K562 (cell line): ENCODE data around the gene CD300E. TPM values are rescaled to one million over a fixed set of nuclear protein-coding genes. Genes with fewer than 3 reads are reported as not detected.

Experiments used
- ATAC-seq: fragments of 200-7000 bp; cut with Tn5 transposase; 3 replicates; pipeline ENCODE4 v1.9.1; 2020; ENCODE audit warnings: moderate library complexity
- BruUV-seq: library from RNA; stranded (reverse); fragments of 400-500 nt; replicated peaks from 2 replicates; lab custom pipeline; 2021; lab: Mats Ljungman, UMichigan
- CTCF ChIA-PET: fragments of 300-600 bp; formaldehyde crosslinking; extraction: SDS; loops from one replicate; lab custom pipeline; 2021; ENCODE audit warnings: low intra/inter-chr PET ratio; lab: Yijun Ruan, JAX
- POLR2A ChIA-PET: fragments of 300-600, 350-650 bp; sonication (Branson Sonifier 250); formaldehyde crosslinking; extraction: SDS; loops from one replicate; lab custom pipeline; 2021; ENCODE audit warnings: antibody characterized with exemption, inconsistent platforms; lab: Yijun Ruan, JAX
- DNase-seq, 4 experiments: peaks; one replicate each; pipeline versions ENCODE4 v3.0.0 to v3.0.0-alpha.2; 2011 to 2018; ENCODE audit warnings: low spot score in 3 of 4, mixed read lengths in 3 of 4; ENCODE audit errors: extremely low read depth in 1 of 4
- FAIRE-seq: peaks from 2 replicates; lab custom pipeline; 2011; peaks lifted over from hg19 to GRCh38; lab: Jason Lieb, UNC
- H2AFZ ChIP-seq: 2 replicates; pipeline ENCODE4 v1.6.0; 2011; ENCODE audit warnings: low read depth, low read length, control low read depth, inconsistent platforms
- H3K27ac ChIP-seq: fragments of 200-600 bp; 3 replicates; pipeline ENCODE4 v1.8.0; 2011; ENCODE audit warnings: low read depth, mild to moderate bottlenecking, control low read depth, inconsistent platforms, low read length, moderate library complexity, mixed read lengths; ENCODE audit errors: extremely low read depth
- H3K27me3 ChIP-seq, 2 experiments: fragments of 300-600 bp in 1 of 2; 2 replicates in 1 of 2; 3 replicates in 1 of 2; pipeline versions ENCODE4 v1.6.0 to v1.8.0; 2011; ENCODE audit warnings: inconsistent platforms in 2 of 2, low read length in 2 of 2, mild to moderate bottlenecking in 1 of 2, mixed read lengths in 1 of 2, moderate library complexity in 1 of 2; ENCODE audit not compliant: control insufficient read depth in 2 of 2, insufficient read depth in 2 of 2
- H3K36me3 ChIP-seq: fragments of 300-600 bp; 3 replicates; pipeline ENCODE4 v1.8.0; 2011; ENCODE audit warnings: mild to moderate bottlenecking, low read length, inconsistent platforms; ENCODE audit not compliant: control insufficient read depth, insufficient read depth
- H3K4me1 ChIP-seq, 2 experiments: fragments of 200-600 bp in 1 of 2; replicated peaks in 1 of 2; 2 replicates in 1 of 2; 3 replicates in 1 of 2; pipeline versions ENCODE4 v1.5.1 to v1.8.0; 2011; ENCODE audit warnings: inconsistent platforms in 2 of 2, low read length in 2 of 2, mild to moderate bottlenecking in 1 of 2, mixed read lengths in 1 of 2, moderate library complexity in 1 of 2; ENCODE audit not compliant: control insufficient read depth in 2 of 2, insufficient read depth in 2 of 2
- H3K4me2 ChIP-seq: 2 replicates; pipeline ENCODE4 v1.6.1; 2011; ENCODE audit warnings: low read length, control low read depth, inconsistent platforms, mixed read lengths; ENCODE audit not compliant: insufficient read depth
- H3K4me3 ChIP-seq: fragments of 200-600 bp; sonication (generic), shearing (Covaris generic); 2 replicates; pipeline ENCODE4 v1.5.1; 2016; ENCODE audit warnings: control low read depth, inconsistent platforms
- H3K79me2 ChIP-seq: fragments of 200-600 bp; 3 replicates; pipeline ENCODE4 v1.8.0; 2011; ENCODE audit warnings: low read length, inconsistent platforms; ENCODE audit not compliant: control insufficient read depth, insufficient read depth
- H3K9ac ChIP-seq, 2 experiments: 2 replicates each; pipeline versions ENCODE4 v1.6.0 to v1.6.1; 2011; ENCODE audit warnings: low read depth in 2 of 2, low read length in 2 of 2, control low read depth in 1 of 2, inconsistent platforms in 1 of 2, mild to moderate bottlenecking in 1 of 2, mixed read lengths in 1 of 2; ENCODE audit not compliant: insufficient read depth in 1 of 2
- H3K9me1 ChIP-seq: one replicate; pipeline ENCODE4 v1.6.0; 2011; ENCODE audit warnings: inconsistent platforms, mild to moderate bottlenecking, low read length, moderate library complexity; ENCODE audit not compliant: control insufficient read depth, insufficient read depth
- H3K9me3 ChIP-seq: replicated peaks from 2 replicates; pipeline ENCODE4 v1.5.1; 2011; ENCODE audit warnings: low read depth, low read length, inconsistent platforms; ENCODE audit not compliant: control insufficient read depth, insufficient read depth
- H4K20me1 ChIP-seq: replicated peaks from 2 replicates; pipeline ENCODE4 v1.6.1; 2011; ENCODE audit warnings: low read length, inconsistent platforms, mixed read lengths; ENCODE audit not compliant: control insufficient read depth, insufficient read depth
- GABPA ChIP-seq: fragments of 200-800 bp; sonication (Bioruptor generic); conservative IDR thresholded peaks from 2 replicates; pipeline ENCODE4 v1.6.1; 2016; ENCODE audit warnings: low read depth, missing genetic modification characterization, missing compliant biosample characterization
- NR2C1 ChIP-seq, 2 experiments: fragments of 450-650 bp; IDR thresholded peaks; 2 replicates each; pipeline ENCODE4 v1.6.1; 2017; ENCODE audit warnings: mild to moderate bottlenecking in 2 of 2, antibody characterized with exemption in 1 of 2, inconsistent platforms in 1 of 2, missing compliant biosample characterization in 1 of 2, missing genetic modification characterization in 1 of 2
- NR2C2 ChIP-seq, 2 experiments: fragments of 200-800 bp in 1 of 2; sonication (Bioruptor generic) in 1 of 2; sonication (generic) in 1 of 2; formaldehyde crosslinking in 1 of 2; IDR thresholded peaks; 2 replicates each; pipeline versions ENCODE4 v1.6.1 to v1.8.0; 2016 to 2022; ENCODE audit warnings: mild to moderate bottlenecking in 1 of 2, missing compliant biosample characterization in 1 of 2, missing genetic modification characterization in 1 of 2, missing genetic modification reagents in 1 of 2
- POLR2A ChIP-seq: fragments of 450-650 bp; conservative IDR thresholded peaks from 2 replicates; pipeline ENCODE4 v1.6.1; 2016
- RBM22 ChIP-seq: fragments of 200-400 bp; formaldehyde crosslinking; IDR thresholded peaks from 2 replicates; pipeline ENCODE4 v1.6.1; 2018; ENCODE audit warnings: low read length, low read depth; ENCODE audit not compliant: poor library complexity, severe bottlenecking
- SPI1 ChIP-seq: IDR thresholded peaks from 2 replicates; pipeline ENCODE4 v1.6.1; 2011; ENCODE audit warnings: low read depth, low read length, control low read depth, borderline replicate concordance
- WGBS: fragments of 100-300 bp; shearing (Covaris generic); methylation state at CpG from one replicate; pipeline ENCODE4 v1.1.6; 2016; ENCODE audit warnings: low coverage, mixed read lengths; ENCODE audit not compliant: insufficient coverage; ENCODE audit errors: missing lambda C conversion rate; 5-methylcytosine and 5-hydroxymethylcytosine counted together
- in situ Hi-C: fragments of 300-500 bp; cut with MboI; formaldehyde crosslinking; loops from 4 replicates; pipeline ENCODE4 v1.15.0; 2018; ENCODE audit warnings: inconsistent platforms, mixed read lengths
- intact Hi-C: fragments of 100-400 bp; cut with micrococcal nuclease; formaldehyde crosslinking; loops from 2 replicates; pipeline ENCODE4 v1.14.2; 2022
- polyA plus RNA-seq, 8 experiments: library from polyadenylated mRNA; depleted of rRNA in 4 of 8; stranded (reverse) in 5 of 8; unstranded in 3 of 8; fragments of >200 nt; fragmentation: Nextera tagmentation in 2 of 8; fragmentation: Illumina TruSeq in 1 of 8; extraction: Ambion mirVana in 2 of 8; extraction: Trizol in 1 of 8; gene quantifications; 2 replicates each; pipeline versions ENCODE4 v1.2.1 to v1.2.3, GENCODE V29; 2011 to 2014; ENCODE audit warnings: inconsistent platforms in 1 of 8, missing spikeins in 1 of 8
- total RNA-seq, 7 experiments: library from RNA; depleted of rRNA in 6 of 7; stranded (reverse); fragments of >200 nt in 6 of 7; fragmentation: Illumina TruSeq in 2 of 7; extraction: Trizol in 2 of 7; gene quantifications; 2 replicates each; pipeline versions ENCODE4 v1.2.1 to v1.2.3, GENCODE V29; 2011 to 2021; ENCODE audit warnings: low replicate concordance in 1 of 7
- TF ChIP-seq, protein P1 (sequence below), 2 experiments: fragments of 450-650 bp in 1 of 2; sonication (generic) in 1 of 2; formaldehyde crosslinking in 1 of 2; IDR thresholded peaks; 2 replicates each; pipeline versions ENCODE4 v1.7.1 to v1.9.0; 2016 to 2022; ENCODE audit warnings: inconsistent platforms in 1 of 2, mild to moderate bottlenecking in 1 of 2, missing genetic modification reagents in 1 of 2

The CD300E gene
- total and polyA plus RNA-seq, 9 of the 15 experiments (the other 6 are each of a cell fraction or from before 2014, with no cell fraction given): not detected

DNA sequence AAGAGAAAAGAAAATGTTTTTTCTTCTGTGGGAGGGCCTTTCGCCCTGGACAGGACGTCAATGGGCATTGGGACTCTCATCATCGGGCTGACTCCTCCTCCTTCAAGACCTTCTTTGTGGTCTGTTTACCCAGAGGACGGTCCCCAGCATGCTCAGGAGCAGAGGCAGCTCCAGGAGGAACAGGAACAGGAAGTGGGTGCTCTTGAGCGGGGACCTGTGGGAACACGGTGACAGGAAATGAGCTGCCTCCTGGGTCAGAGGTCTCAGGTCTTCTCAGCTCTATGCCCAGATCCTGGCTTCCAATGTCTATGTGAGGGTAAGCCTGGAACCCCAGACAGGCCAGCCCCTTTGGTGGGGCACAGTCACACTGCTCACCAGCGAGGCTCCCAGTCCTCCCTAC, 43.6 kb downstream of the CD300E start:
- intact Hi-C loops (no loop called here), in situ Hi-C loops (no loop called here)
- FAIRE-seq: no peak
- Histone ChIP-seq H2AFZ (no peak overlapping the region), H3K79me2 (no peaks in the 10 kb centered on the region), H3K4me2 (no peak overlapping the region), H3K27ac (no peak overlapping the region), H3K4me1 (no peaks in the 10 kb centered on the region), H3K9me3 (no peaks in the 10 kb centered on the region; the same call in 1 of the 2 replicates), H3K9me1 (peaks cover 2% of the 10 kb centered on the region), H3K27me3 (peaks cover 11 to 44% of the 10 kb centered on the region in 2 experiments; a peak in 4 of 5 replicates), H3K9ac (no peak overlapping the region), H4K20me1 (0 out of 2 replicates have a peak, but pooled peaks cover 3% of the 10 kb centered on the region), H3K4me3 (no peak overlapping the region), H3K36me3 (no peaks in the 10 kb centered on the region)
- ChIA-PET CTCF (no interaction called here), POLR2A (interaction anchor here (0.6 to 1.0 kb wide), 3 partner anchors 10 to 23 kb away, joined by 3 to 4 read pairs (median 3); no protein-coding TSS in a partner anchor)
- WGBS: 6% methylated on average over 7 of the region's 7 CpGs
- no peak for DNase-seq
- ATAC-seq: no peak
- BruUV-seq: no TSS peak
- TF ChIP-seq RBM22: no peak
- TF ChIP-seq, protein P1, sequence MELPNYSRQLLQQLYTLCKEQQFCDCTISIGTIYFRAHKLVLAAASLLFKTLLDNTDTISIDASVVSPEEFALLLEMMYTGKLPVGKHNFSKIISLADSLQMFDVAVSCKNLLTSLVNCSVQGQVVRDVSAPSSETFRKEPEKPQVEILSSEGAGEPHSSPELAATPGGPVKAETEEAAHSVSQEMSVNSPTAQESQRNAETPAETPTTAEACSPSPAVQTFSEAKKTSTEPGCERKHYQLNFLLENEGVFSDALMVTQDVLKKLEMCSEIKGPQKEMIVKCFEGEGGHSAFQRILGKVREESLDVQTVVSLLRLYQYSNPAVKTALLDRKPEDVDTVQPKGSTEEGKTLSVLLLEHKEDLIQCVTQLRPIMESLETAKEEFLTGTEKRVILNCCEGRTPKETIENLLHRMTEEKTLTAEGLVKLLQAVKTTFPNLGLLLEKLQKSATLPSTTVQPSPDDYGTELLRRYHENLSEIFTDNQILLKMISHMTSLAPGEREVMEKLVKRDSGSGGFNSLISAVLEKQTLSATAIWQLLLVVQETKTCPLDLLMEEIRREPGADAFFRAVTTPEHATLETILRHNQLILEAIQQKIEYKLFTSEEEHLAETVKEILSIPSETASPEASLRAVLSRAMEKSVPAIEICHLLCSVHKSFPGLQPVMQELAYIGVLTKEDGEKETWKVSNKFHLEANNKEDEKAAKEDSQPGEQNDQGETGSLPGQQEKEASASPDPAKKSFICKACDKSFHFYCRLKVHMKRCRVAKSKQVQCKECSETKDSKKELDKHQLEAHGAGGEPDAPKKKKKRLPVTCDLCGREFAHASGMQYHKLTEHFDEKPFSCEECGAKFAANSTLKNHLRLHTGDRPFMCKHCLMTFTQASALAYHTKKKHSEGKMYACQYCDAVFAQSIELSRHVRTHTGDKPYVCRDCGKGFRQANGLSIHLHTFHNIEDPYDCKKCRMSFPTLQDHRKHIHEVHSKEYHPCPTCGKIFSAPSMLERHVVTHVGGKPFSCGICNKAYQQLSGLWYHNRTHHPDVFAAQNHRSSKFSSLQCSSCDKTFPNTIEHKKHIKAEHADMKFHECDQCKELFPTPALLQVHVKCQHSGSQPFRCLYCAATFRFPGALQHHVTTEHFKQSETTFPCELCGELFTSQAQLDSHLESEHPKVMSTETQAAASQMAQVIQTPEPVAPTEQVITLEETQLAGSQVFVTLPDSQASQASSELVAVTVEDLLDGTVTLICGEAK (IDR thresholded peaks at IDR 0.05): peak; percentile 63; the same call in 1 of the 2 replicates
- TF ChIP-seq, protein P1 (CRISPR knock-in tag; IDR thresholded peaks at IDR 0.05): no peak
- TF ChIP-seq GABPA (tag): peak; percentile 58
- TF ChIP-seq POLR2A: no peak
- TF ChIP-seq NR2C1 (IDR thresholded peaks at IDR 0.05): no peak
- TF ChIP-seq NR2C1 (tag; IDR thresholded peaks at IDR 0.05): peak; percentile 44; the same call in 1 of the 2 replicates
- TF ChIP-seq SPI1: peak; percentile 42; the same call in 1 of the 2 replicates
- TF ChIP-seq NR2C2 (CRISPR knock-in tag; IDR thresholded peaks at IDR 0.05): no peak
- TF ChIP-seq NR2C2 (tag; IDR thresholded peaks at IDR 0.05): peak; percentile 40; the same call in 1 of the 2 replicates
- TF ChIP-seq, all 486 proteins: peak for 5
